Measurements from ENCODE around the gene GUCY2D.
A peak's percentile ranks its signal among the peaks of the same experiment; 100 is the strongest.

GUCY2D gene

DNA sequence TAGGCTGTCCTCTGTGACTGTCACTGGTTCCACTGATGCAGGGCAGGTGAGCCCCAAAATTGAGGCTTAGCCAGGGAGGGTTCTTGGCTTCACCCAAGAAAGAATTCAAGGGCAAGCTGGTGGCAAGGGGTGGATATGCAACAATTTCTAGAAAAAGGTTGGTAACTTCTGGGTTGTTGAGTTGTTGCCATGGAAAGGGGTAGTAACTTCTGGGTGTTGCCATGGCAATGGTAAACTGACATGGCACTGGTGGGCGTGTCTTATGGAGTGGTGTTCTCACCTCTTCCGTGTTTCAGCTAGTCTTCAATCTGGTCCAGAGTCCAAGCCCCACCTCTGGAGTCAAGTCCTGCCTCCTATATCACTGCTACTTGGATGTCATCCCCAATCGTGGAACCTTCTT lies 9.5 kb upstream of the GUCY2D start:
- DNase-seq, result no peak

DNA sequence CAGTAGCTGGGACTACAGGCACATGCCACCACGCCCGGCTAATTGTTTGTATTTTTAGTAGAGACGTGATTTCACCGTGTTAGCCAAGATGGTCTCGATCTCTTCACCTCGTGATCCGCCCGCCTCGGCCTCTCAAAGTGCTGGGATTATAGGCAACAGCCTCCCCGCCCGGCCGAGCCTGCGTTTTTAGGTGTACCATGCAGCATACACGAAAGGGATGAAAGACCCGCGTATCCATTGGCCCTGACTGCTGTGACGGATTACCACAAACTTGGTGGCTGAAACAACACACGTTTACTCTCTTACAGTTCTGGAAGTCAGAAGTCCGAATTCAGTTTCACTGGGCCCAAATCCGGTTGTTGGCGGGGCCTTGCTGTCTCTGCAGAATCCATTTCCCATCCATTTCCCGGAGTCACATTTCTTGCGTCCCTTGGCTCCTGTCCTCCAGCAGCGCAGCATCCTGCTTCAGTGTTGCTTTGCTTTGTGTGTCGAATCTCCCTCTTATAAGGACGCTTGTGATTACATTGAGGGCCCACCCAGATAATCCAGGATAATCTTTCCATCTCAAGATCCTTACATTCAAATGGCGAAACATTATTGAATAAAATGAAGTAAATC lies 8.3 kb upstream of the GUCY2D start:
- DNase-seq, result no peak

- no peak for DNase-seq
Observed at GRCh38 chr17:7995724-7996123, 6.7 kb upstream of the GUCY2D start.

DNA sequence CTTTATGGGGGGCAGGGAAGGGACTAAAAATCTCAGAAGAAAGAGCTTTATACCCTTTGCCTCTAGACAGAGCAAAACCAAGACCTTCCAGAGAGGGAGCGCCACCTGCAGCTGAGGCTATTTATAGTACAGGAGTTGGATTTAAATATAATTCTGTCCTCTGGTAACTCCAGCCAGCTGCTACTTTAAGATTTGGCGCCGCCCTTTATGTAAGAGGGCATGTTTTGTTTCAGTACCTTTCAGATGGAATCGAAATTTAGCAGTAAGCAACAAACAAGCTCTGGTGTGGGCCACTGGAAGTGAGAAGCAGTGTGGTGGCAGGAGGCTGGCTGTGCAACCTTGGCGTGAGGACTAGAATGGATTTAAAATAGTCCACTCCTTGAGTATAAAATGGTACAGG lies 5.2 kb upstream of the GUCY2D start:
- peak in 1 of 2 experiments; percentile 57 for DNase-seq

GRCh38 chr17:8002721-8003593 lies 542 bp downstream of the GUCY2D start:
- no peak for DNase-seq

DNA sequence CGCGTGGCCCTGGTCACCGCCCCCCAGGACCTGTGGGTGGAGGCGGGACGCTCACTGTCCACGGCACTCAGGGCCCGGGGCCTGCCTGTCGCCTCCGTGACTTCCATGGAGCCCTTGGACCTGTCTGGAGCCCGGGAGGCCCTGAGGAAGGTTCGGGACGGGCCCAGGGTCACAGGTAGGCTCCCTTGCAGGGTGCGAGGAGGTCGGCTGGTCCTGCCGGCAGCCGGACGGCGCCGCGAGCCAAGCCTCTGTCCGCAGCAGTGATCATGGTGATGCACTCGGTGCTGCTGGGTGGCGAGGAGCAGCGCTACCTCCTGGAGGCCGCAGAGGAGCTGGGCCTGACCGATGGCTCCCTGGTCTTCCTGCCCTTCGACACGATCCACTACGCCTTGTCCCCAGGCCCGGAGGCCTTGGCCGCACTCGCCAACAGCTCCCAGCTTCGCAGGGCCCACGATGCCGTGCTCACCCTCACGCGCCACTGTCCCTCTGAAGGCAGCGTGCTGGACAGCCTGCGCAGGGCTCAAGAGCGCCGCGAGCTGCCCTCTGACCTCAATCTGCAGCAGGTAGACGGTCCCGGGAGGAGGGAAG lies 1.3 kb downstream of the GUCY2D start:
- DNase-seq, result no peak

DNA sequence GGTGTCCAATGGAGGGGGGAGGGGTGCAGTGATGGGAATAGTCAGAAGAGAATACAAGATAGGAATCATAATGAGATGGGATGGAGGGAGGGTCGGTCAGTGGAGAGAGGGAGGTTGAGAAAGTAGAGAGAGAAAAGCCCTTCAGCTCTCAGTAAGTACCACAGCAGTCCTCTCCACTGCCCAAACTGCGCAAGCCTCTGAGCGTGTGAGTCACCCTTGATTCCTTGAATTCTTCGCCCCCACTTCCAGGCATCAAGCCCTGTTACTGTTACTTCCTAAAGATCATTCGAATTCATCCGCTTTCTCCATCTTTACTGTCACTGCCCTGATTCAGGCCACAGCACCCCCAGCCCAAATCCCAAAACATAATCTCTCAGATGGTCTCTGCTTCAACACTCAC lies 2.5 kb downstream of the GUCY2D start:
- DNase-seq, result no peak

- no peak for DNase-seq
Observed at GRCh38 chr17:8005357-8005756, 2.9 kb downstream of the GUCY2D start.

DNA sequence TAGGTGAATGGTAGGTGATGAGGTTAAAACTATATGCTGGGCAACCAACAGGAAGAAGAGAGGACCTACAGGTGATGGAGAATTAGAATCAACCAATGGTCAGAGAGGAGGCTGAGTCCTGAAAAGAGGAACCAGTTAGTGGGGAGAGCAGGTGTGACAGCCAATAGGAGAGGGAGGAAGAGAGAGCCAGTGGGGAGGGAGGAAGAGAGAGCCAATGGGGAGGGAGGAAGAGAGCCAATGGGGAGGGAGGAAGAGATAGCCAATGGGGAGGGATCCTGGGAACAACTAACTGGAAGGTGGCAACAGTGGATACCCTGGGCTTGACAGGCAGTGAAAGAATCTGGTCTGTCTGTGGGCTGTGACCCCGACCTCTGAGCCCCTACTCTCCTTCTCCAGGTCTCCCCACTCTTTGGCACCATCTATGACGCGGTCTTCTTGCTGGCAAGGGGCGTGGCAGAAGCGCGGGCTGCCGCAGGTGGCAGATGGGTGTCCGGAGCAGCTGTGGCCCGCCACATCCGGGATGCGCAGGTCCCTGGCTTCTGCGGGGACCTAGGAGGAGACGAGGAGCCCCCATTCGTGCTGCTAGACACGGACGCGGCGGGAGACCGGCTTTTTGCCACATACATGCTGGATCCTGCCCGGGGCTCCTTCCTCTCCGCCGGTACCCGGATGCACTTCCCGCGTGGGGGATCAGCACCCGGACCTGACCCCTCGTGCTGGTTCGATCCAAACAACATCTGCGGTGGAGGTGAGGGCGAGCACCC lies 3.7 kb downstream of the GUCY2D start:
- no peak for DNase-seq

DNA sequence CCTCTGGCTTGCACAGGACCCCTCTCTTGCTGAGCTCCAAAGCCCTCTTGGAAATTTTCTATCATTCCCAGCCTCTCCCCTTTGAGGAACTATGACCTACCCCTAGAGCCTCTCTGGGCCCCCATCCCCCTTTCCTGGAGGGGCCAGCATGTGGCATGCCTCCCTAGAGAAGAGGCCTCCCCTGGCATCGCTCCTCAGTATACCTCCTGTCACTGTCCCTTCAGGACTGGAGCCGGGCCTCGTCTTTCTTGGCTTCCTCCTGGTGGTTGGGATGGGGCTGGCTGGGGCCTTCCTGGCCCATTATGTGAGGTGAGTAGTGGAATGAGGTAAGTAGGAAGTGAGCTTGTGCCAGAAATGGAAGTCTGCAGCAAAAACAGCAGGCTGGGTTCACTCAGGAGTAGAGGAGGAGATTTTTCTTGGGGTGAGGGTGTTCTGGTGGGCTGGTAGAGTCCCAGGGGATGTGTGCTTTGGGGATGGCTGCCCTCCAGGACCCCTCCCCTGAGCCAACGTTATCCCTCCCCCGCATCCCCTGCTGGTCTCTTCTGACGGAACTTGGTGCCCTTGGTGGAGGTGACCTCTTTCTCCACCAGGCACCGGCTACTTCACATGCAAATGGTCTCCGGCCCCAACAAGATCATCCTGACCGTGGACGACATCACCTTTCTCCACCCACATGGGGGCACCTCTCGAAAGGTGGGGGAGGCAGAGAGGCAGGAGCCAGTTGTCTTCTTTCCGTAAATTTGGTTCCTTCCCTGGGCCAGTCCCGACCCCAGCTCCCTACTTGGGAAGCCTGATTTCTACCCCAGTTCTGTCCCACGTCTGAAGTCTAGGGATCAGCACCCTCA lies 4.6 kb downstream of the GUCY2D start:
- no peak for DNase-seq

DNA sequence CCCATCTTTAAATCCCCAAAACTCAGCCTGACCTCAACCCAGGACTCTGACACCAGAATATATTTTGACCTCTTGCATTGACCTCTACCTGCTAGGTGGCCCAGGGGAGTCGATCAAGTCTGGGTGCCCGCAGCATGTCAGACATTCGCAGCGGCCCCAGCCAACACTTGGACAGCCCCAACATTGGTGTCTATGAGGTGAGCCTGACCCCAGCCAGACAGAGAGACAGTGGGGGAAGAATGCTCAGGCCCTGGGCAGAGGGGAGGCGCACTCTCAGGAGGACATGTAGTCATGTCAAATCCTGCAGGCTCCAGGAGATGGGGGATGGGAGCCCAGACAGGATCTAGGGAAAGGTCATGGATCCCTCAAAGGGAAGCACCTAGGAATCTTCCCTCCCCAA lies 5.4 kb downstream of the GUCY2D start:
- DNase-seq, result no peak

DNA sequence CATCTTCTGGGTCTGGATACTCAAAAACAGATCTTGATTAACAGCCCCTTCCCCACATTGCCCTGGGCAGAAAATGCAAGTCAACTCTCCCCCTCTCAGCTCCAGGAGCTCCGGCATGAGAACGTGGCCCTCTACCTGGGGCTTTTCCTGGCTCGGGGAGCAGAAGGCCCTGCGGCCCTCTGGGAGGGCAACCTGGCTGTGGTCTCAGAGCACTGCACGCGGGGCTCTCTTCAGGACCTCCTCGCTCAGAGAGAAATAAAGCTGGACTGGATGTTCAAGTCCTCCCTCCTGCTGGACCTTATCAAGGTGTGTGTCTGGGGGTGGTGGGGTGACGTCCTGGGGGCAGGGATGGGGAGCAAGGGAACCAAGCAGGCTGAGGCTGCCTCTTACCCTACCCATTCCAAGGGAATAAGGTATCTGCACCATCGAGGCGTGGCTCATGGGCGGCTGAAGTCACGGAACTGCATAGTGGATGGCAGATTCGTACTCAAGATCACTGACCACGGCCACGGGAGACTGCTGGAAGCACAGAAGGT lies 9.7 kb downstream of the GUCY2D start:
- no peak for DNase-seq

GRCh38 chr17:8012996-8013640 lies 10.7 kb downstream of the GUCY2D start:
- DNase-seq, result no peak

DNA sequence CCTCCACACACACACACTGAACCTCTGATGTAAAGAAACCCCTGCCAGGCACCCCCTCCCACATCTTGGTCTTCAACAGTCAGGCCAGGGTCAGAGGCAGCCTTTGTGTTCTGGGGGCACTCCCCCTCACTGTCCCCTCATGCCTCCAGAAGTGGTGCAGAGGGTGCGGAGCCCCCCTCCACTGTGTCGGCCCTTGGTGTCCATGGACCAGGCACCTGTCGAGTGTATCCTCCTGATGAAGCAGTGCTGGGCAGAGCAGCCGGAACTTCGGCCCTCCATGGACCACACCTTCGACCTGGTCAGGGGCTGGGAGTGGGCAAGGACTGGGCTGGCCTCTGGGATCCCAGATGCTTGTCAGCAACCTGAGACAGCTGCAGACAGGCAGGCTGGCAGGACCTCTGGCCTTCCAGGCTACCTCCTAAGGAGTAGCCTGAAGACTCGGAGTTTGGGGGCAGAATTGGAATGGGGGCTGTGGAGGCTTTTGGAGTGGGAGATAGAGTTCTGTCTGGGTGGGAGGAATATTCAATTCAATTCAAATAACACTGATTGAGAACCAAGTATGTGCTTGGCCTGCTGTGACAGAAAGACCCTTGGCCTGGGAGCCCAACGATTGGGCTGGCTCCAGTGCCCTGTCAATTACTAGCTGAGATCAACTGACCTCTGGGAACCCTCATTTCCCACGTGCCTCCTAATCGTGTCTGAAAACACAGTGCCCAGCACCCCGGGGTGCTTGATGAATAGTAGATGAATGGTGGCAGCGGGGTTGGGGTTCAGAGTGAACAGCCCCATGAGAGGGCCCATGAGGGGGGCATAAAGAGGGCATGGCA lies 11.5 kb downstream of the GUCY2D start:
- DNase-seq, result no peak

DNA sequence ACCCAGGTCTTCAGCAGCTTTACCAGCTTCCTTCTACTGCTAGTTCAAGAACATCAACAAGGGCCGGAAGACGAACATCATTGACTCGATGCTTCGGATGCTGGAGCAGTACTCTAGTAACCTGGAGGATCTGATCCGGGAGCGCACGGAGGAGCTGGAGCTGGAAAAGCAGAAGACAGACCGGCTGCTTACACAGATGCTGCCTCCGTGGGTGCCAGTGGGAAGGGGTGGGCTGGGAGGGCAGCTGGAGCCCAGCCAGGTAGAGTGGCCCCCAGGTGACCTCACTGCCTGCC lies 12.1 kb downstream of the GUCY2D start:
- DNase-seq, result no peak

DNA sequence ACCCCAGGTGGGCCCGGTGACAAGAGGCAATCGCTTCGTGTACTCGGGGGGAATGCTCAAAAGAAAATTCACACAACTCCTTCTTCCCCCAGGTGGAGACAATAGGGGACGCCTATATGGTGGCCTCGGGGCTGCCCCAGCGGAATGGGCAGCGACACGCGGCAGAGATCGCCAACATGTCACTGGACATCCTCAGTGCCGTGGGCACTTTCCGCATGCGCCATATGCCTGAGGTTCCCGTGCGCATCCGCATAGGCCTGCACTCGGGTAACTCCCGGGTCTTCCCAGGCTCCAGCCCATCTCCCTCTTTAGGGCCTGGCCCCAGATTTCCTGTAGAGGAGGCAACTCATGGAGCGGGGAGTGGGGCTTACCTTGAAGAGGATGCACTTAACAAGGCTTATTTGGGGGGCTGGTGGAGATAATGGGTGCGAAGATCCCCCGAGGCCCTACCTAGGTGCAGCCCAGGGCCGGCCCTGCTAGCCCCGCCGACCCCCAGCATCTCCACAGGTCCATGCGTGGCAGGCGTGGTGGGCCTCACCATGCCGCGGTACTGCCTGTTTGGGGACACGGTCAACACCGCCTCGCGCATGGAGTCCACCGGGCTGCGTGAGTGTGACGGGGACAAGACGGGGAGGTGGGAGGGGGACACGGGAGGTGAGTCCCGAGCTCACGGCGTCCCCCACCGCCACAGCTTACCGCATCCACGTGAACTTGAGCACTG lies 13.0 kb downstream of the GUCY2D start:
- no peak for DNase-seq

DNA sequence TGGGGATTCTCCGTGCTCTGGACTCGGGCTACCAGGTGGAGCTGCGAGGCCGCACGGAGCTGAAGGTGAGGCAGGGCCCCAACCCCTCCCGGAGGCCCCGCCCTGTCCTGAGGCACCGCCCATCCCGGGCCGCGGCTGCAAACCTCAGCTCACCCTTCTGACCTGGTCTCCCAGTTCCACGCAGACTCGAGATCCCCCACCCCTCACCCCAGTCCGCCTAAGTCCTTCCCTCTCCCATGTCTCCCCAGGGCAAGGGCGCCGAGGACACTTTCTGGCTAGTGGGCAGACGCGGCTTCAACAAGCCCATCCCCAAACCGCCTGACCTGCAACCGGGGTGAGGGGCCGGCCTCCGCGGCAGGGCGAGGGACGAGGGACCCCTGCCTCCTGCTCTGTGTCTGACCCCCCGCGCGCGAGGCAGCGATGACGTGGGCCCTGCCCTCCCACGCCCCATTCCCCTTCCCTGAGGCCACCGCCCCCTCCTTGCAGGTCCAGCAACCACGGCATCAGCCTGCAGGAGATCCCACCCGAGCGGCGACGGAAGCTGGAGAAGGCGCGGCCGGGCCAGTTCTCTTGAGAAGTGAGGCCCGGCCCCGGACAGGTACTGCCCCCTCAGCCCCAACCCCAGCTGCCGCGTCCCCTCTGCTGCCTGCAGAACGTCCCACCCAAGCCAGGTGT lies 13.7 kb downstream of the GUCY2D start:
- DNase-seq, result peak in 1 of 2 experiments; percentile 53

DNA sequence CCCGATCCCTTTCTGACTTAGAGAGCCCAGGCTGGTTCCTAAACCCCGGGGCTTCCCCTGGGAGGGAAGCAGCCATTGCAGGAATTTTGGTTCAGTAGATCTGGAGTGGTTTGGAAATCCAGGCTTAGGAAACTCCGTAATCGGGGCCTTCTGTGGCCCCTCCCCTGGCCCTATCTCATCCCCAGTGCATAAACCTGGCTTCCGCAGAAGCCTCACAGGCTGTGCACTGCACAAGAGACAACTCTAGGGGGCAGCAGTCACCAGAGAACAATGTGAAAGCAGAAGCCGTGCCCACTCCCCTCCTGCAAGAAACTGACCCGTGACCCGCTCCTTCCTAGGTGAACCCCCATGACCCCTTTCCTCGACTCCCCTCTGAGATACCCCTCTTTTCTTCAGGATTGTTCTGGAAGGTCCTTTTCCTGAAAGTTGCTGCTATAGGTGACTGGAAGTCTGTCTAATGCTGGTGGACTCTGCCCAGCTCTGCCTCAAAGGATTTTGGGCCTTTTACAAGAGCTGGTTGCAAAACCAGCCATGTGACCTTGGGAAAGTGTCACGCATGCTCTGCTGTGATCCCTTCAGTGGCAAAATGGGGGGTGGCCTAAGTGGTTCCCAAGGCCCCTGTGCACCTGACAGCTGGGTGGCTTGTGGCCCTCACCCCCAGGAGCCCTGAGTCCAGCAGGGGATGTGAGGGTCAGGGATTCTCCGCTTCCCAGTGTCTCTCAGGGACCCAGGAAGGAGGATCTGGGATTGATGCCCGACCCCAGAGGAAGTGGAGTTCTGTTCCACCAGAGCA lies 14.4 kb downstream of the GUCY2D start:
- DNase-seq, result peak; percentile 73 to 75

- no peak for DNase-seq
Observed at GRCh38 chr17:8018436-8018835, 16.0 kb downstream of the GUCY2D start.

Data from activated T-cell treated with anti-CD3 and anti-CD28 coated beads, Interleukin-2, amount 50 U/mL, for 48 hours (primary cell).